TTC549 (cell line): ENCODE results near the gene SKI.

ENCODE experiments used
- FAIRE-seq: peaks from 2 replicates; lab custom pipeline; 2012; peaks lifted over from hg19 to GRCh38; lab: Jason Lieb, UNC

The SKI gene

GRCh38 chr1:2209400-2210083 lies 18.6 kb upstream of the SKI start:
- FAIRE-seq = no peak

GRCh38 chr1:2210084-2210653 lies 17.9 kb upstream of the SKI start:
- FAIRE-seq = no peak

GRCh38 chr1:2210786-2211185 lies 17.3 kb upstream of the SKI start:
- no peak for FAIRE-seq

- FAIRE-seq = no peak
These were observed 15.9 kb upstream of the SKI start for GRCh38 chr1:2212274-2212531.

GRCh38 chr1:2212532-2213491 lies 15.3 kb upstream of the SKI start:
- no peak for FAIRE-seq

GRCh38 chr1:2213576-2214505 lies 14.3 kb upstream of the SKI start:
- no peak for FAIRE-seq

- no peak for FAIRE-seq
These were observed 13.4 kb upstream of the SKI start for GRCh38 chr1:2214541-2215241.

- no peak for FAIRE-seq
These were observed 12.8 kb upstream of the SKI start for GRCh38 chr1:2215329-2215728.

GRCh38 chr1:2215909-2216766 lies 12.0 kb upstream of the SKI start:
- FAIRE-seq = no peak

GRCh38 chr1:2216767-2217058 lies 11.4 kb upstream of the SKI start:
- FAIRE-seq = no peak

GRCh38 chr1:2221271-2221670 lies 6.8 kb upstream of the SKI start:
- no peak for FAIRE-seq

- no peak for FAIRE-seq
These were observed 3.9 kb upstream of the SKI start for GRCh38 chr1:2224170-2224584.

GRCh38 chr1:2224631-2225428 lies 3.3 kb upstream of the SKI start:
- no peak for FAIRE-seq

GRCh38 chr1:2226525-2227345 lies 1.4 kb upstream of the SKI start:
- no peak for FAIRE-seq

GRCh38 chr1:2227346-2228156 lies 568 bp upstream of the SKI start:
- FAIRE-seq = no peak

GRCh38 chr1:2228694-2229036 lies 546 bp downstream of the SKI start:
- FAIRE-seq = no peak

GRCh38 chr1:2229037-2229864 lies 1.1 kb downstream of the SKI start:
- no peak for FAIRE-seq
